Measurements from ENCODE around the gene CPPED1.
"Not testable (repeated sequence)": the region's sequence is repeated elsewhere in the genome, so short reads cannot be mapped to it uniquely, and the experiment has no call there.

The CPPED1 gene

GRCh38 chr16:12766208-12766607 lies 37.5 kb downstream of the CPPED1 start:
- not testable (repeated sequence) for FAIRE-seq

GRCh38 chr16:12764813-12765488 lies 38.7 kb downstream of the CPPED1 start:
- FAIRE-seq, result no peak

GRCh38 chr16:12763517-12763916 lies 40.2 kb downstream of the CPPED1 start:
- FAIRE-seq, result no peak

- no peak for FAIRE-seq
Observed at GRCh38 chr16:12760819-12761611, 42.7 kb downstream of the CPPED1 start.

- no peak for FAIRE-seq
Observed at GRCh38 chr16:12758670-12759558, 44.8 kb downstream of the CPPED1 start.

- FAIRE-seq, result no peak
Observed at GRCh38 chr16:12758031-12758669, 45.5 kb downstream of the CPPED1 start.

- no peak for FAIRE-seq
Observed at GRCh38 chr16:12757546-12757945, 46.1 kb downstream of the CPPED1 start.

- no peak for FAIRE-seq
Observed at GRCh38 chr16:12754824-12755543, 48.7 kb downstream of the CPPED1 start.

- FAIRE-seq, result no peak
Observed at GRCh38 chr16:12753203-12754023, 50.3 kb downstream of the CPPED1 start.

GRCh38 chr16:12752159-12752558 lies 51.5 kb downstream of the CPPED1 start:
- no peak for FAIRE-seq

GRCh38 chr16:12750554-12750918 lies 53.2 kb downstream of the CPPED1 start:
- FAIRE-seq, result no peak

- no peak for FAIRE-seq
Observed at GRCh38 chr16:12749076-12749475, 54.6 kb downstream of the CPPED1 start.

GRCh38 chr16:12747827-12748226 lies 55.9 kb downstream of the CPPED1 start:
- no peak for FAIRE-seq

GRCh38 chr16:12747261-12747660 lies 56.4 kb downstream of the CPPED1 start:
- no peak for FAIRE-seq

- no peak for FAIRE-seq
Observed at GRCh38 chr16:12744860-12745259, 58.8 kb downstream of the CPPED1 start.

- no peak for FAIRE-seq
Observed at GRCh38 chr16:12742741-12743140, 60.9 kb downstream of the CPPED1 start.

GRCh38 chr16:12740986-12741610 lies 62.6 kb downstream of the CPPED1 start:
- FAIRE-seq, result no peak

GRCh38 chr16:12739738-12740137 lies 63.9 kb downstream of the CPPED1 start:
- no peak for FAIRE-seq

- FAIRE-seq, result no peak
Observed at GRCh38 chr16:12737563-12737962, 66.1 kb downstream of the CPPED1 start.

GRCh38 chr16:12735805-12736204 lies 67.9 kb downstream of the CPPED1 start:
- no peak for FAIRE-seq

- no peak for FAIRE-seq
Observed at GRCh38 chr16:12732600-12732999, 71.1 kb downstream of the CPPED1 start.

All from TTC549 (cell line).